GM18517 (cell line): ENCODE data around the gene PNPLA1.

Experiments used
- ATAC-seq: cut with Tn5 transposase; IDR thresholded peaks from one replicate; pipeline ENCODE4 v1.9.1; 2021; ENCODE audit warnings: mild to moderate bottlenecking, moderate library complexity; ENCODE audit not compliant: unreplicated experiment

PNPLA1 gene, protein sequence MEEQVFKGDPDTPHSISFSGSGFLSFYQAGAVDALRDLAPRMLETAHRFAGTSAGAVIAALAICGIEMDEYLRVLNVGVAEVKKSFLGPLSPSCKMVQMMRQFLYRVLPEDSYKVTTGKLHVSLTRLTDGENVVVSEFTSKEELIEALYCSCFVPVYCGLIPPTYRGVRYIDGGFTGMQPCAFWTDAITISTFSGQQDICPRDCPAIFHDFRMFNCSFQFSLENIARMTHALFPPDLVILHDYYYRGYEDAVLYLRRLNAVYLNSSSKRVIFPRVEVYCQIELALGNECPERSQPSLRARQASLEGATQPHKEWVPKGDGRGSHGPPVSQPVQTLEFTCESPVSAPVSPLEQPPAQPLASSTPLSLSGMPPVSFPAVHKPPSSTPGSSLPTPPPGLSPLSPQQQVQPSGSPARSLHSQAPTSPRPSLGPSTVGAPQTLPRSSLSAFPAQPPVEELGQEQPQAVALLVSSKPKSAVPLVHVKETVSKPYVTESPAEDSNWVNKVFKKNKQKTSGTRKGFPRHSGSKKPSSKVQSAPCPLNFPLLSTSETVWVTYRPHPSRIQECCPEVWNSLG

DNA sequence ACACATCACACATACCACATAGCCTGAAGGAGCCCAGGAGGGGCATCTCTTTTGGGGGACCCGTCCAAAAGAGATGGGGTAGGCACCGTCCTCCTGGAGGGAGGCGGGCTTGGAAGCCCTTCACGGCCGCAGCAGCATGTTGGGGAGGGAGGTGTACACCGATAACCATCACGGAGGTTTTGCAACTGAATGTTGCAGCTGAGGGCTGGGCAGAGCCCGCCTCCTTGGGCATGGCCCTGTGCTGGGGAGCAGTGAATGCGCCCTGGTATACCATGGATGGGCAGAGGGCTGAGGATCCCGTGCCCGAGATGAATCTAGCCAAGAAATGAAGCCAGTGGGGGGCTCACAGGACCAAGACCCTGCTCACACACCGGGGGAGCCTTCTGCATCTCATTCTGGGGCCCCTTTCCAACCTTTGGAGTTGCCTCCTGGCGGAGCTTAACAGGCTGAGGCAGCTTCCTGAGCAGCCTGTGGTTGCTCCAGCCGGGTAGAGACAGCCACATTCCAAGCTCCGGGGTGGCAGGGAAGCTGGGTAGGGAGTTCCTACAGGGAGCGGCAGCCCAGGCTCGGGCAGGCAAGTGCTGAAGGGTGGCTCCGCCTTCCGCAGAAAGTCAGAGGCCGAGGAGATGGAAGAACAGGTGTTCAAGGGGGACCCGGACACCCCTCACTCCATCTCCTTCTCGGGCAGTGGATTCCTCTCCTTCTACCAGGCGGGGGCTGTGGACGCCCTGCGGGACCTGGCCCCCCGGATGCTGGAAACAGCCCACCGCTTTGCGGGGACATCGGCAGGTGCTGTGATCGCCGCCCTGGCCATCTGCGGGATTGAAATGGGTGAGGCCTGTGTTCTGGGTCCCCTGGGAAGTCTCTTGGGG lies at the start of gene PNPLA1:
Gene PNPLA1 (plus strand): TSS at position 227 of the 872 bp plus-strand sequence. CDS start 400 bp downstream, at position 627.
- no peak for ATAC-seq

DNA sequence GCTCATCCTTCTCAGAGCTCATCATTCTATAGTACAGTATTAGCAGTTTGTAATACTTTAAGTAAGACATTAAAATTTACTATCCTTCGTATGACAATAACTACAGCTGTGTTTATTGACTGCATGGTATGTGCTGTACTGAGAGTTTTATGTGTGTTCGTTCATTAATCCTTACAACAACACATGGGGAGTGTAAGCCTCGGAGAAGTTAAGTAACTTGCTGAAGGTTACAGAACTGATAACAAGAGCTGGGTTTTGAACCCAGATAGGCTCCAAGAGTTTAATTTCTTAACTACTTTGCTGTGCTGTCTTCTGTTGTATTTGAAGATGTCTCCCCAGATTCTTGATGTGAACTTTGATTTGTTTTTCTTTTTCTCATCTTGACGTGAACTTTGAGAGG lies 49.6 kb upstream of the PNPLA1 start:
- no peak for ATAC-seq

DNA sequence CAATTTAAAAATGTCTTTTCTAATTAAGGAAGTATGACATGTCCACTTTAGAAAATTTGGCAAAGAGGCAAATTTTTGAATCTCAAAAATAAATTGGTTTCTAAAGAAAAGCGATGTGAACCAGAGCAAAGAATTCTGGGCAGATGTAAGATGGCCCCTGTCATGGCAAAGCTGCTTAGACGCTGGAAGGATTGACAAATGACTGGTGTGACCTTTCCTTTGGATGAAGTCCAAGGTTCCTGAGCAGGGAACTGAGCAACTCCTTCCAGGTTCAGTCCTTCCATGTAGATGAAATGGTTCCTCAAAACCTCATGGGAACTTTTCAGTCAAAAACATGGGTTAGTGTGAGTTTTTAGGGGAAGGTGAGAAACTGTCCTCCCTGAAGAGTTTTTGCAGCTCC lies 48.2 kb upstream of the PNPLA1 start:
- ATAC-seq = no peak

DNA sequence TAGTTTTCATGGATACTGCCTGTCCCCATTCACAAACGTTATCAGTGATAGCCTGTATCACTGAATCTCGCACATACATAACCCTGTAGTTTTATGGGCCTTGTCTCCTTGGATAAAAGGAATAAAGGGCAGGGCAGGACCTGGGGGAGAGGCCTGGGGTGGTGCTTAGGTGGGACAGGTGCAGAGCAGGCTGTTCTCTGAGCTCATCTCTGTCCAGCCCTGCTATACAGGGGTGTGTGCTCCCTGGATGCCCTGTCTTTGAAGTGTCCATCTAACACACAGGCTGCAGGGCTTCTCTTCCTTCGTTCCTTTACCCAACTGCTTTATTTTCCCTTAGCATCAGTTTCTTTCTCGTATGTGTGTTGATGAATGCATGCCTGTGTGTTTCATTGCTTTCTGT lies 46.9 kb upstream of the PNPLA1 start:
- no peak for ATAC-seq

DNA sequence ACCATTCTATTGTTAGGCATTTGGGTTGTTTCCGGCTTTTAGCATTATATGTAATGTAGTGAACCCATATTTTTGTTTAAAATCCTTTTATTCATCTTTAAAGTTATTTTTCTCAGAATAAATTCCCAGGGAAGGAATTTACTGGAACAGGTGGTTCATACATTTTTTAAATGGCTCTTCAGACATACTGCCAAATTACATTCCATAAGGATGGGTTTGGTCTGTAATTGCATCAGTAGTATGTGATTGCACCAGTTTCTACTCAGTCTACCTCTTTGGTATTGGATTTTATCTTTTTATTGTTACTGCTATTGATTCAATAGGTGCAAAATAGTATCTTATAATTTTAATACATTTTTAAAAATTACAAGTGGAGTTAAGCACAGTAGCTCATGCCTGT lies 46.2 kb upstream of the PNPLA1 start:
- no peak for ATAC-seq

DNA sequence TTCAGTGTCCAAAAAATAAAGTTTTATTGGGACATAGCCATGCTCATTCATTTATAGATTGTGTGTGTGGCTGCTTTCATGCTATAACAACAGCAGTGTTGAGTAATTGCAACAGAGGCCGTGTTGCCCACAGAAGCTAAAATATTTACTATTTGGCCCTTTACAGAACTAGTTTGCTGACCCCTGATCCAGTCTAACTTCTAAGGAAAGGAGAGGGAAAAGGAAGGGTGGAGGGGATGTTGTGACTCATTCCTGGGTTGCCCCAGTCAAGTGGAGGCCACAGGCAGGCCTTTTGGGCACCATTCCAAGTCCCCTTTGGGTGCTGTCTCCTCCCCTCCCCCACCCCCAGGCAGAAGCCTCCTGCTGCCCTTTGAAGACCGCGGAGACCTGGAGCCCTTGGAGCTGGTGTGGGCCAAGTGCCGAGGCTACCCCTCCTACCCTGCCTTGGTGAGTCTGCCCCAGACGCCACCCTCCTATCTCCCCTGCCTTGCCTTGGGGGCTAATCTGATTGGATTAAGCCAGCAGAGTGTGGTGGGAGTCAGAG lies 44.9 kb upstream of the PNPLA1 start:
- no peak for ATAC-seq

DNA sequence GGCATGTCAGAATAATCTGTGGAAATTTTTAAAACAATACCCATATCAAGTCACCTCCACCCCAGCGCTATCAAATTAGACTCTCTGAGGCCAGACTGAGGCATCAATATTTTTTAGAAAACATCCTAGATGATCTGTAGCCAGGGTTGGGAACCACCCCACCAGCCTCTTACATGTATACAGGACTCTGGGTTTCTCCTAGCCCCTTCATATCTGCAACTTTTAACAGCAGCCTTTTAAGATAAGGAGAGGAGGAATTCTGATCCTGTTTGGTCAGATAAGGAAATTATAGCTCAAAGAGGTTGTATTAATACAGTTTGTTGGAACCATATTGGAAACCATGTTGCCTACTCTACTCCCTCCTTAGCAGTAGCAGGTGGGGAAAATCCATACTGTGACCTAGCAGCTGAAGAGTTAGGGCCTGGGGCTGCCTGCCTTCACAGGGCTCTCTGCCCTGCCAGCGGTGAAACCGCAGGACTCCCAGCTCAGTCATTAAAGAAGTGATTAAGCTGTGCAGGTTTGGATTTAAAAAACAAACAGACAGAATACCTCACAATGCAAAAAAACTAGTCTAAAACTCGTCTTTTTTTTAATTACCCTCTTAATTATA lies 43.3 kb upstream of the PNPLA1 start:
- no peak for ATAC-seq

DNA sequence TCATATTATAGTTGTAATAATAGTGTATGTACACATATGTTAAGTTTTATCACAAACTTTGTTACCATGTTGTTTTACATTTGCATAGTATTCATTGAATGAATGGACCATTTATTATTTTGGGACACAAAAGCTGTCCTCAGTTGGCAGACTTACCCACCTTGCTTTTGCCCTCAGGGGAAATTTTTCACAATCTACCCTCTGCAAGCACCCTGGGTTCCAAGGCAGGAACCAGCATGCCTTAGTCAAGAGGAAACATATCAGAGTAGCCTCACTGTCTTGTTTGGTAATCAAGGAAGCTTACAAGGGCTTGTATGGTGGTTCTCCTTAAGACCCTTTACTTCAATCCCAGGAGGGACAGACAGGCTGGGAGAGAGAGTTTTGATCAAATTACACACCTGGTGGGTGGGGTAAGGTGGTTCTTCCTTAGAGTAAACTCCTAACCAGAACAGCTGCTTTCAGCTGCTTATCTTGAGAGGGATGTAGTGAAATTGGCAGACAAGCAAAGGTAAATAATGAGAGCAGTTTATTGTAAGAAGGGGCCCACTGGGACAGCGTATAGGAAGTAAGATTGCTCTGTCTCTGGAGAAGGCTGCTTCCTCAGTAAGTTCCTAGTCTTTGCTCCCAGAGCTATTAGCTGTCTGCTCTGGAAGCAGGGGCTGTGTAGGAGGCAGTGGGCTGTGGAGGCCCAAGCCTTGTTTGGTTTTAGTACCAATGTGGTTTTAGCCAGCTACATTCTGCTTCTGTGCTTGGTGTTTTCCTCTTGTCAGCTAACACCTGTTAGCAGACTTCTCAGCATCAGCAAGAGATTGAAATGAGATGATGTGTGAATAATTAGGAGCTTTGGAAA lies 42.3 kb upstream of the PNPLA1 start:
- ATAC-seq = no peak

DNA sequence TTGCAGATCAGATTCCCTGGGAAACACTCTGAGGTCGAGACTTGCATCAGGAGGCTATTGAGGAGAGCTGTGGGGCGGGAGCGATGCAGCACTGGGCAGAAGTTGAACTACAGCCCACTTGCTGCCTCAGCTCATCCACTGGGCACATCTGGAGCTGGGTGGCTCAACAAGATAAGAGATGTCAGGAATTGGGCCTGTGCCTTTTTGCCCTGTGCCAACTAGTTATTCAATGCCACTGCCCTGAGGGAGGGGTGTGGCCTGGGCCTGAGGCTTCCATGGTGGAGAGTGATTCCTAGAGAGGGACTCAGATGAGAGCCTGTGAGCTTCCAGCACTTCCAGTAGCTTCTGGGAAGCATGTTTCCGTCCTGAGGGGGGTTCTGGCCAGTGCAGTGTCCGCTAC lies 40.6 kb upstream of the PNPLA1 start:
- ATAC-seq = no peak

DNA sequence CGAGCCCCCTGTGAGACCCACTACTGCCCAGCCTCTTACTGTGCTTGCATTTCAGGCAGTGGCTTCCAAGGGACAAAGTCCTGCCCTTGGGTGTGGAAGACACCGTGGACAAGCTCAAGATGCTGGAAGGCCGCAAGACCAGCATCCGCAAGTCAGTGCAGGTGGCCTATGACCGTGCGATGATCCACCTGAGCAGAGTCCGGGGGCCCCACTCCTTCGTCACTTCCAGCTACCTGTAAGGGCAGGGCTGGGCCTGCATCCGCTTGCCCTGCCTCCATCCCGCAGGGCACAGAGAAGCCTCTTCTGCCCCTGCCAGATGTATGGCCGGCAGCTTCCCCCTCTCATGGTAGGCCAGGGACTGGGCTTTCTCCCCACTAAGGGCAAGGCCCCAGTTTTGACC lies 39.5 kb upstream of the PNPLA1 start:
- ATAC-seq = no peak

DNA sequence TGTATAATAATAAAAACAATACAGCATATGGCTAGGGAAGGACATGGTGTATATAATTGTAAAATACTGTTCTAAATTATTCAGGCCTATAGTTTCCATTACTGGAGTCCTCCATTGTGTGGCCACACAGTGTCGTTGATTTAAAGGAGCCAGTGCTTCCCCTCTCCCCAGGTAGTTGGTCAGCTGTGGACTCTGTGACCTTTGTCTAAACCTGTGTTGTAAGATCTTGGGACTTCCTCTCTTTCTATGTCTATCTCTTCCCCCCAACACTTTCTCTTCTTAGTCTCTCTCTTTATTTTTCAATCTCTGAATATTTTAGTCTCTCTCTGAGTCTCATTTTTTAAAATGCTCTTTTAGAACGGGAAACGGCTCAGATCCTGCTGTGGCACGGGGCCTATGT lies 37.7 kb upstream of the PNPLA1 start:
- ATAC-seq = no peak

DNA sequence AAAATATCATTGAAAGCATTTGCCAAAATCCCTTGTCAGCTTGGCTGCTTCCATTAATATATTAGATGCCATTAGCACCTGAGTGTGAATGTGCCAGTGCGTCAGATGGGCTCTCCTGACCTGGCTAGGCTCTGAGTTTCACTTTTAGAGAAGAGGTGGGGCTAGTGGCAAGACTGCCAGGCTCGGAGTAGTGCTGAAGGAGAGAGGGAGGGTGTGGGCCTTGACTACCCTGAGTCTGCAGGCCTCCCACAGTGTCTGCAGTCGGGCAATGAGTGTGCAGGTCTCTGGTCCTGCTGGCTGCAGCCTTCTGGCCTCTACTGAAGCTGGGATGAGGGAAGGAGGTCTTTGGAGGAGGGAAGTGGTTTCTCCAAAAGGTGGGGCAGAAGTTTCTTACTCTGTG lies 34.6 kb upstream of the PNPLA1 start:
- ATAC-seq = no peak

DNA sequence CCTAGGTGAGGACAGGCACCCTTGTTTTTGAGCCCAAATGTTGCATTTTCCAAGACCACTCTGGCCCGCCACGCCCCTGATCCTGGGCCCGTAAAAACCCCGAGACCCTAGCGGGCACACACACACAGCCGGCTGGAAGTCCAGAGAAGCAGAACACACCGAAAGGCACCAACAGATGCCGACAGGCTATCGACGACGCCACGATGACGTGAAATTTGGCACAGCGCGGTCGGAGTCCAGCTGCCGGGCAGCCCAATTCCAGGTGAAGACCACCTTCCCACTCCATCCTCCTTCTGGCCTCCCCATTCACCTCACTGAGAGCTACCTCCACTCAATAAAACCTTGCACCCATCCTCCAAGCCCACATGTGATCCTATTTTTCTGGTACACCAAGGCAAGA lies 34.0 kb upstream of the PNPLA1 start:
- ATAC-seq = no peak

DNA sequence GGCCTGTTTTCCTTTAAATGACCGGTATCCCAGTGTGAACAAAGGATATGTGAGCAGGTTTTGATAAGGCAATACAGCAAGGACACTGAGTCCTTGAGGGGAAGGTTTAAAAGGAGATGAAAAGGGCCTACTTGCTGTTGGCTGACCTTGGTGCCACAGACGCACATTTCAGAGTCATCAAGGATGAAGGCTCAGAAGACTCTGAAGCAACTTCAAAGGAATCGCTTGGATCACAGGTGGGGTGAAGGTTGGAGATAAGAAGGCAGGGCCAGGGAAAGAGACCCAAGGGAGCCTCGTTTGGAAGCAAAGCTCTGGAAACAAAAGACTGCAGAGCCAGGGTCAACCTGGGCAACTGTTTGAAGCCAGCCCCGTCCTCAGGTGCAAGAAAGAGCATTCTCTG lies 30.1 kb upstream of the PNPLA1 start:
- ATAC-seq = no peak

DNA sequence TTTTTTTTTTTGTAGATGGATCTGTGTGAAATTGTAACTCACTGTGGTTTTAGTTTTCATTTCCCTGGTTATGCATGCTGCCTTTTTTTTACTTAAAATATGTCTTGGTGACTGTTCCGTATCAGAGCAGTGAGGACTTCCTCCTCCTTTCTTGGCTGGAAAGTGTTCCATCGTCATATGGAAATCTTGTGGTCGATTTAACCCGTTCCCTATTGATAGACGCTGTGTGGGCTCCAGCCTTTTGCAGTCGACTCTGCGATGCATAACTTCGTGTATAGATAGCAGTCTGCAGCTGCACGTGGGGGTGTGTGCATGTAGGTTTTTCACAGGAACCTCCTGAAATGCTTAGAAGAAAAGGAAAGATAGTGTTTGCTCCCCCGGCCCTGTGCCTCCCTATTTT lies 28.1 kb upstream of the PNPLA1 start:
- no peak for ATAC-seq

DNA sequence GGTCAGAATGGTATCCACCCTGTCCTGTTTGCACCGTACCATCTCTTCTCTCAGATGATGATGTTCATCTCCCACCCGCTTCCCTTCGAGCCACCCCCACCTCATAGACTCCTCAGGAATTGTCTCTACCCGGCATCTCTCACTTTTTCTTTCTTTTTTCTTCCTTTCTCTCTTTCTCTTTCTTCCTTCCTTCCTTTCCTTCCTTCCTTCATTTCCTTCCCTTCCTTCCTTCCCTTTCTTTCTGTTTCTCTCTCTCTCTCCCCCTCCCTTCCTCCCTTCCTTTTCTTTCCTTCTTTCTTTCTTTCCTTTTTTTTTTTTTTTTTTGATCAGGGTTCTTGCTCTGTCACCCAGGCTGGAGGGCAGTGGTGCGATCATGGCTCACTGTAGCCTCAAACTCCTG lies 27.7 kb upstream of the PNPLA1 start:
- ATAC-seq = no peak

DNA sequence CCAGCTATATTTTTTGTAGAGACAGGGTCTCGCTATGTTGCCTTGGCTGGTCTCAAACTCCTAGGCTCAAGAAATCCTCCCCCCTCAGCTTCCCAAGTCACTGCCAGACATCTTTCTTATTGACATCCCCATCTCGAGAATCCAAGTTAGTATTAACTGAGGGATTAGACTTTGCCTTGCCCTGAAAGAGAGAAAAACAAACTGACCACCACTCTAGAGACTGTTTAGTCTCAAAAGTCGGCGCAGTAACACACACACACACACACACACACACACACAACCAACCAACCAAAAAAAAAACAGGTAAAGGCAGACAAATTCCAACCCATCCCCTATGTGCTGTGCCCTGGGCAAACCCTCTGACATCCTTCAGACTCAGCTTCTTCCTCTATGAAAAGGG lies 27.2 kb upstream of the PNPLA1 start:
- no peak for ATAC-seq

DNA sequence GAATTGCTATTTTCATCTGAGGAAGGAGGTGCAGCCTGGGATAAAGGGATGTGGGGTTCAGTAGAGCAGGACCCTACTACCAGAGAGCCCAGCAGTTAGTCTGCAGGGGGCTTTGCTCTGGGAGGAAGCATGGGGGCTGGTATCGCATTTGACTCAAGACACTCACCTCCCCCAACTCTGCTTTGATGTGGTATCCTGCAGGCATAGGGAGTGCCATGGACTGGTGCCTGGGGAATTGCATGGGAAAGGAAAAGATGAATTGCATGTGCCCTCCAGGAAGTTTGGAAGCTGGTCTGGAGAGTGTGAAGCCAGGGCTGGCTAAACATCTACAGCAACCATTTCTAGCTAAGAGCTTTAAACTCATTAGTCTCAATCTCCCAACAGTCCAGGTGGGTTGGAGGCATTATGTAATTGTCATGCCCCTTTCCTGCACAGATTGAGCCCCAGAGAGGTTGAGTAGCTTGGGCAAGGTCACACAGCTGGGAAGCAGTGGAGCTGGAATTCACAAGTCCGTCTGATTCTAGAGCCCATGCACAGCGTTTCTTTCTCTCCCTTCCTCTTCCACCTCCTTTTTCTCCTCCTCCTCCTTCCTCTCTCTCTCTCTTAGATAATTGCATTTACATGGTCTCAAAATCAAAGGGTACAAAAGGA lies 26.2 kb upstream of the PNPLA1 start:
- no peak for ATAC-seq

DNA sequence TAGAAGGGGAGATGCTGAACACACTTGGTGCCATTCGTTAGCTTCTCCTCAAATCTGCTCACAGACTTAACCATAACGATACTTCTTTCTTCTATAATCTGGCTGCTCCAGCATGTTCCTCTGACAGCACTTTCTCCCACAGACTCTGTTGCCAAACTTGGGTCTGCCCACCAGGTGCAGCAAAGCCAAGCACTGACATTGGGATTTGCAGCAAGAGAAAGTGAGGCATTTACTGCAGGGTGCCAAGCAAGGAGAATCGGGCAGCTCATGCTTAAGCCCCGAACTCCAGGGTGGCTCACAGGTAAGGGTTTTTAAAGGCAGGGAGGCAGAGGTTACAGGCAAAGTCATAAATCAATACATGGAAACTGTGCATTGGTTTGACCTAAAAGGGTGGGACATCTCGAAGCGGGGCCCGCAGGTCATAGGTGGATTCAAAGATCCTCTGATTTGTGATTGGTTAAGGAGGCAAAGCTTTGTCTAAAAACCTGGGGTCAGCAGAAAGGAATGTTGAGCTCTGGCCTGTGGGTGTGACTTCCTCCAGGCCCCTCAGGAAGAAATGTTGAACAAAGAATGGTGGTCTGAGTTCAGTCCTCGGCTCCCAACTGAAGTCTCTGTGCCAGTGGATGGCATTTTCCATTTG lies 25.1 kb upstream of the PNPLA1 start:
- ATAC-seq = no peak
